Measurements from ENCODE around the gene STK25.

DNA sequence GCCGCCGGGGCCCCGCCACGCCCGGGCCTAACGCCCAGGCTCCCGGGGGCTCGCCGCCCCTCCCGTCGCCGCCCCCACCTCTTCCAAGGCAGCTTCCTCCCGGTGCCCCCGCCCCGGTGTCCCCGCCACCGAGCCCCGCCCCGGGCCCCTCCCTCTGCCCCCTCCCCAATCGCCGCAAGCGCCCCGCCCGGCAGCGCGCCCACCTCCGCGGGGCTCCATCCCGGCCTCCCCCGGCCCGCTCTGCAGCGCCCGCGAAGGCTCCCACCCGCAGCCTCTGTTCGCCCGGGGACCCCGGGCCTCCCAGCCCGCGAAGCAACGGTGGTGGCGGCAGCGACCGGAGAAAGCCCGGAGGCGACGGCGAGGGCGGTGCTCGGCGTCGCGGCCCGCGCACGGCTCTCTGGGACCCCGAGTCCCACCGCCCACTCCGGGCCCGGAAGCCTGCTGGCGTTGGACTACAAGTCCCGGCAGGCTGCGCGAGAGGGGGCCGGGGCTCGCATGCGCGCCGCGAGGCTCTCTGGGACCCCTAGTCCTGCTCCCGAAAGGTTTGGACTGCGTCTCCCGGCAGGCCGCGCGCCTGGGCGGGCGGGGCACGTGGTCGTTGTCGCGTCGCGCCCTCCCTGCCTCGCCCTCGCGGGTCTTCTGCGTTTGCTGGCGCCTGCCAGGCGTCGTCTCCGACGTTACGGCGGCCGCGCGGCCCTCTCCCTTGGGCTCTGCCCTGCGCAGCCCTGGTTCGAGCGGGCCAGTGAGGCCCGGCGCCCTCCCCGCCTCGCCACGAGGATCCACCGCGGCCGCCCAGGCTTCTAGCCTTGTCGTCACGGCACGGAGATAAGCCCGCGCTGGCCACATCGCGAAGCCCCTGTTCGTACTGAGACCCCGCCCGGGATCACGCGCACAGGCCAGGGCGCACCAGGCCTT is at the start of gene STK25:
- TF ChIP-seq, protein P1, sequence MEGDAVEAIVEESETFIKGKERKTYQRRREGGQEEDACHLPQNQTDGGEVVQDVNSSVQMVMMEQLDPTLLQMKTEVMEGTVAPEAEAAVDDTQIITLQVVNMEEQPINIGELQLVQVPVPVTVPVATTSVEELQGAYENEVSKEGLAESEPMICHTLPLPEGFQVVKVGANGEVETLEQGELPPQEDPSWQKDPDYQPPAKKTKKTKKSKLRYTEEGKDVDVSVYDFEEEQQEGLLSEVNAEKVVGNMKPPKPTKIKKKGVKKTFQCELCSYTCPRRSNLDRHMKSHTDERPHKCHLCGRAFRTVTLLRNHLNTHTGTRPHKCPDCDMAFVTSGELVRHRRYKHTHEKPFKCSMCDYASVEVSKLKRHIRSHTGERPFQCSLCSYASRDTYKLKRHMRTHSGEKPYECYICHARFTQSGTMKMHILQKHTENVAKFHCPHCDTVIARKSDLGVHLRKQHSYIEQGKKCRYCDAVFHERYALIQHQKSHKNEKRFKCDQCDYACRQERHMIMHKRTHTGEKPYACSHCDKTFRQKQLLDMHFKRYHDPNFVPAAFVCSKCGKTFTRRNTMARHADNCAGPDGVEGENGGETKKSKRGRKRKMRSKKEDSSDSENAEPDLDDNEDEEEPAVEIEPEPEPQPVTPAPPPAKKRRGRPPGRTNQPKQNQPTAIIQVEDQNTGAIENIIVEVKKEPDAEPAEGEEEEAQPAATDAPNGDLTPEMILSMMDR (IDR thresholded peaks at IDR 0.05) = no peak
- TF ChIP-seq POLR2AphosphoS5 (IDR thresholded peaks at IDR 0.05) (peak; percentile 45 to 80 (median 79)), POLR2A (IDR thresholded peaks at IDR 0.05) (peak; percentile 65)

Measured in transverse colon (tissue), 4 donors.